IgD-negative memory B cell (primary cell): ENCODE data around the gene COL13A1. TPM values are rescaled to one million over a fixed set of nuclear protein-coding genes. Genes with fewer than 3 reads are reported as not detected.
A peak's percentile ranks its signal among the peaks of the same experiment; 100 is the strongest.

ENCODE experiments used
- H3K27ac Mint-ChIP-seq, 3 donors: one replicate each; pipeline ENCODE4 v1.8.0; 2020 to 2022; ENCODE audit warnings: mild to moderate bottlenecking in 3 of 3, mixed read lengths in 3 of 3, moderate library complexity in 1 of 3
- H3K27me3 Mint-ChIP-seq: one replicate; pipeline ENCODE4 v1.8.0; 2021; ENCODE audit warnings: mixed read lengths
- H3K36me3 Mint-ChIP-seq: one replicate; pipeline ENCODE4 v1.8.0; 2020; ENCODE audit warnings: mild to moderate bottlenecking, mixed read lengths
- H3K4me1 Mint-ChIP-seq, 3 donors: one replicate each; pipeline ENCODE4 v1.8.0; 2020 to 2022; ENCODE audit warnings: mixed read lengths in 3 of 3, mild to moderate bottlenecking in 1 of 3
- H3K4me3 Mint-ChIP-seq, 4 donors: one replicate each; pipeline ENCODE4 v1.8.0; 2020 to 2022; ENCODE audit warnings: mild to moderate bottlenecking in 4 of 4, mixed read lengths in 4 of 4, moderate library complexity in 3 of 4
- H3K9me3 Mint-ChIP-seq, 3 donors: one replicate each; pipeline ENCODE4 v1.8.0; 2020 to 2021; ENCODE audit warnings: mixed read lengths in 3 of 3, mild to moderate bottlenecking in 1 of 3
- polyA plus RNA-seq: library from polyadenylated mRNA; unstranded; fragments of 300-500 nt; fragmentation: Illumina TruSeq; gene quantifications from one replicate; pipeline ENCODE4 v1.2.3, GENCODE V29; 2021

The COL13A1 gene
- polyA plus RNA-seq, 1 donor from 2014 or later = not detected

GRCh38 chr10:69897999-69898398, 96.3 kb downstream of the COL13A1 start:
- Mint-ChIP-seq H3K27ac (peak overlapping the region in 1 of 3 donors; percentile 35), H3K9me3 (no peaks in the 10 kb centered on the region), H3K27me3 (no peaks in the 10 kb centered on the region), H3K4me3 (no peak overlapping the region), H3K36me3 (no peaks in the 10 kb centered on the region), H3K4me1 (peaks cover 0 to 4% (median 0%) of the 10 kb centered on the region in 3 donors)

- peaks cover 0 to 4% (median 0%) of the 10 kb centered on the region in 3 donors for H3K4me1 Mint-ChIP-seq
- no peak overlapping the region for H3K4me3 Mint-ChIP-seq
- no peaks in the 10 kb centered on the region for H3K9me3 Mint-ChIP-seq
- H3K27me3 Mint-ChIP-seq = no peaks in the 10 kb centered on the region
- no peaks in the 10 kb centered on the region for H3K36me3 Mint-ChIP-seq
- H3K27ac Mint-ChIP-seq = no peak overlapping the region
Observed at GRCh38 chr10:69898524-69898923, 96.8 kb downstream of the COL13A1 start.

- no peaks in the 10 kb centered on the region for H3K36me3 Mint-ChIP-seq
- no peaks in the 10 kb centered on the region for H3K9me3 Mint-ChIP-seq
- no peak overlapping the region for H3K27ac Mint-ChIP-seq
- H3K4me1 Mint-ChIP-seq = peaks cover 0 to 4% (median 0%) of the 10 kb centered on the region in 3 donors
- H3K27me3 Mint-ChIP-seq = no peaks in the 10 kb centered on the region
- H3K4me3 Mint-ChIP-seq = no peak overlapping the region
Observed at GRCh38 chr10:69898941-69899340, 97.2 kb downstream of the COL13A1 start.

- H3K9me3 Mint-ChIP-seq = no peaks in the 10 kb centered on the region
- no peak overlapping the region for H3K4me3 Mint-ChIP-seq
- no peaks in the 10 kb centered on the region for H3K27me3 Mint-ChIP-seq
Observed at GRCh38 chr10:69899727-69900595, 98.3 kb downstream of the COL13A1 start.

GRCh38 chr10:69901022-69901421, 99.3 kb downstream of the COL13A1 start:
- Mint-ChIP-seq H3K27ac (no peak overlapping the region), H3K9me3 (no peaks in the 10 kb centered on the region), H3K36me3 (no peaks in the 10 kb centered on the region), H3K4me1 (peaks cover 0 to 4% (median 0%) of the 10 kb centered on the region in 3 donors), H3K27me3 (no peaks in the 10 kb centered on the region), H3K4me3 (no peak overlapping the region)

More at GRCh38 chr10:69899727-69900595, 98.3 kb downstream of the COL13A1 start:
- H3K4me1 Mint-ChIP-seq = peaks cover 0 to 4% (median 0%) of the 10 kb centered on the region in 3 donors
- no peaks in the 10 kb centered on the region for H3K36me3 Mint-ChIP-seq
- H3K27ac Mint-ChIP-seq = peak overlapping the region in 1 of 3 donors; percentile 14

GRCh38 chr10:69901628-69902505, 100.2 kb downstream of the COL13A1 start:
- Mint-ChIP-seq H3K36me3 (no peaks in the 10 kb centered on the region), H3K9me3 (peaks cover 0 to 3% (median 0%) of the 10 kb centered on the region in 3 donors), H3K4me1 (peaks cover 0 to 4% (median 0%) of the 10 kb centered on the region in 3 donors), H3K4me3 (no peak overlapping the region), H3K27me3 (no peaks in the 10 kb centered on the region), H3K27ac (no peak overlapping the region)

- peaks cover 1% of the 10 kb centered on the region for H3K27me3 Mint-ChIP-seq
- no peak overlapping the region for H3K4me3 Mint-ChIP-seq
- H3K36me3 Mint-ChIP-seq = no peaks in the 10 kb centered on the region
- peaks cover 0 to 4% (median 0%) of the 10 kb centered on the region in 3 donors for H3K4me1 Mint-ChIP-seq
- peaks cover 0 to 6% (median 0%) of the 10 kb centered on the region in 3 donors for H3K9me3 Mint-ChIP-seq
- no peak overlapping the region for H3K27ac Mint-ChIP-seq
Observed at GRCh38 chr10:69902835-69903535, 101.3 kb downstream of the COL13A1 start.

- H3K4me1 Mint-ChIP-seq = no peaks in the 10 kb centered on the region
- H3K27ac Mint-ChIP-seq = no peak overlapping the region
- H3K4me3 Mint-ChIP-seq = no peak overlapping the region
Observed at GRCh38 chr10:69904533-69904932, 102.8 kb downstream of the COL13A1 start.

GRCh38 chr10:69906425-69906824, 104.7 kb downstream of the COL13A1 start:
- Mint-ChIP-seq H3K4me1 (no peaks in the 10 kb centered on the region), H3K36me3 (no peaks in the 10 kb centered on the region), H3K27ac (no peak overlapping the region), H3K27me3 (peaks cover 7% of the 10 kb centered on the region), H3K4me3 (no peak overlapping the region), H3K9me3 (peaks cover 0 to 6% (median 0%) of the 10 kb centered on the region in 3 donors)

More at GRCh38 chr10:69904533-69904932, 102.8 kb downstream of the COL13A1 start:
- H3K27me3 Mint-ChIP-seq = peaks cover 7% of the 10 kb centered on the region
- H3K36me3 Mint-ChIP-seq = no peaks in the 10 kb centered on the region
- peaks cover 0 to 6% (median 0%) of the 10 kb centered on the region in 3 donors for H3K9me3 Mint-ChIP-seq

GRCh38 chr10:69907517-69907916, 105.8 kb downstream of the COL13A1 start:
- no peaks in the 10 kb centered on the region for H3K36me3 Mint-ChIP-seq
- H3K4me1 Mint-ChIP-seq = no peaks in the 10 kb centered on the region
- peaks cover 0 to 6% (median 0%) of the 10 kb centered on the region in 3 donors for H3K9me3 Mint-ChIP-seq
- no peak overlapping the region for H3K4me3 Mint-ChIP-seq
- peaks cover 7% of the 10 kb centered on the region for H3K27me3 Mint-ChIP-seq
- H3K27ac Mint-ChIP-seq = no peak overlapping the region

GRCh38 chr10:69908124-69908523, 106.4 kb downstream of the COL13A1 start:
- Mint-ChIP-seq H3K27me3 (peaks cover 11% of the 10 kb centered on the region), H3K27ac (no peak overlapping the region), H3K36me3 (no peaks in the 10 kb centered on the region), H3K4me3 (no peak overlapping the region), H3K9me3 (peaks cover 0 to 6% (median 0%) of the 10 kb centered on the region in 3 donors), H3K4me1 (no peaks in the 10 kb centered on the region)

- no peak overlapping the region for H3K4me3 Mint-ChIP-seq
- H3K27ac Mint-ChIP-seq = peak overlapping the region in 1 of 3 donors; percentile 29
- no peaks in the 10 kb centered on the region for H3K36me3 Mint-ChIP-seq
- H3K9me3 Mint-ChIP-seq = peaks cover 0 to 6% (median 0%) of the 10 kb centered on the region in 3 donors
- H3K4me1 Mint-ChIP-seq = no peaks in the 10 kb centered on the region
- H3K27me3 Mint-ChIP-seq = peaks cover 23% of the 10 kb centered on the region
Observed at GRCh38 chr10:69910561-69910960, 108.9 kb downstream of the COL13A1 start.

- Mint-ChIP-seq H3K4me1 (no peaks in the 10 kb centered on the region), H3K36me3 (no peaks in the 10 kb centered on the region), H3K27ac (no peak overlapping the region), H3K9me3 (peaks cover 0 to 3% (median 0%) of the 10 kb centered on the region in 3 donors), H3K4me3 (no peak overlapping the region), H3K27me3 (peaks cover 27% of the 10 kb centered on the region)
Observed at GRCh38 chr10:69911613-69912528, 110.2 kb downstream of the COL13A1 start.

- Mint-ChIP-seq H3K36me3 (no peaks in the 10 kb centered on the region), H3K27ac (no peak overlapping the region), H3K27me3 (peaks cover 27% of the 10 kb centered on the region), H3K4me3 (no peak overlapping the region), H3K9me3 (peaks cover 0 to 2% (median 0%) of the 10 kb centered on the region in 3 donors), H3K4me1 (no peaks in the 10 kb centered on the region)
Observed at GRCh38 chr10:69912589-69912988, 110.9 kb downstream of the COL13A1 start.
